Epidermal melanocyte (primary cell): Measurements from ENCODE around the gene BCL11B.

Source experiments
- DNase-seq: peaks from one replicate; pipeline ENCODE4 v3.0.0; 2011; ENCODE audit warnings: low spot score; ENCODE audit not compliant: insufficient read length

The BCL11B gene

DNA sequence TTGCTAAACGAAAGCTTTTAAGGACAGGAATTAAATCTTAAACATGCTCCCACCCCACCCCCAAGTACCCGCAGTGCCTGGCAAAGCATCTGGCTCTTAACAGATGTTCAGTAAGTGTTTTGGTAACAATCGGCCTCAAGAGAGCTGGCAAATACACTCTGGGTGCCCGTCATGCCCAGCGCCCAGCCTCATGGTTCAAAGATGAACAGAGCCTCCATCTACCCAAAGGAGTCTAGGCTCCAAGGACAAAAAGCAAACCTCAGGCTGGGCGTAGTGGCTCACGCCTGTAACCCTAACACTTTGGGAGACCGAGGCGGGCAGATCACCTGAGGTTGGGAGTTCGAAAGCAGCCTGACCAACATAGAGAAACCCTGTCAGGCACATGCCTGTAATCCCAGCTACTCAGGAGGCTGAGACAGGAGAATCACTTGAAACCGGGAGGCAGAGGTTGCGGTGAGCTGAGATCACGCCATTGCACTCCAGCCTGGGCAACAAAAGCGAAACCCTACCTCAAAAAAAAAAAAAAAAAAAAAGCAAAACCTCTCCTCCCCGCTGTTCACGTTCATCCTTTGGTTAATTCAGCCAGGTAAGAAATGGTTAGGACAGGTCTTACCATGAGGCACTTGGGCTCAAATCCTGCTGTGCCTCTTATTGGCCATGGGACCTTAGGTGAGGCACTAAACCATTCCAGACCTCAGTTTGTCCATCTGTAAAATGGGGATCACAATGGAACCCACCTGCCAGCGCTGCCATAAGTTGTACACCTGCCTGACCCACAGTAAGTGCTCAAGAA lies 151.3 kb downstream of the BCL11B start:
- DNase-seq, result no peak

DNA sequence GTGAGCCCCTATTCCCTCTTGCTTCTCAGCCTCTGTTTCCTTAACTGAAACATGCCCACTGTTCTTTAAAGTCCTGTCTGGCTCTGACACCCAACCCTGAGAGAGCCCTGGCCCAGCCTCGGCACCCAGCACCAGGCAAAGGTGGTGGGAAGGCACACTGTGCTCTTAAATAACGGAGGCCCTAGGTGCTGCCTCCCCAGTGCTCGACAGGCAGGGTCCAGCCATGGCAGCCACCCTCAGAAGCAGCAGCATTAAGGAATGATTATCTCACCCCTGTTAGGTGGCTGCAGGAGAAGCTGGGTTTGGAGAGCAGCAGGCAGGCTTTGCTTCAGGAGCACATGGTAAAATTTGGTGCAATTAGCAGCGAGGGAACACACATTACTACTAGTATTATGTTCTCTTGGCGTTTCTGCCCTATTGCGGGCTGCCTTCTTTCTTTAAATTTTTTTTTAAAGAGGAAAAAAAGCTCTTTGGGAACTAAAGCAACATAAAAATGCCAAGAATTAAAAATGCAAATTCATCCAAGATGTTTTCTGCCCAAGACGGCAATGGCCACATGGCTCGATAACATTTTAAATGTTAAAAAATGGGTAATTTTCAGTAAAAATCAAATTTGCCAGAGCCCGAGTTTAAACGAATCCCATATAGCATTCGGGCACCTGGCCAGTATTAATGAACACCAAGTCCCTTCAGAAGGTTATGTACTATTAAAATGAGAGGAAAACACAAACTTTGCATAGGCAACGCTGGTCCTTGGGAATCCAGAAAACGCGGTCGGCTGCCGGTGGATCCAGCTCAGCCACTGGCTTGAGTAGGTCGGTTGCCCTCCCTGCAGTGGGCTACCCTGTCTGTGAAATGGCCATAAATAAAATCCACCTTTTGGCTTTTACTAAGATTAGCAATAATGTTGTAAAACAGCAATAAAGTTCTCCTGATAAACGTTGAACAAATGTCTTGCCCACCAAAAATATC lies 152.2 kb downstream of the BCL11B start:
- DNase-seq, result no peak
